Right atrium auricular region (tissue), 2 donors: ENCODE measurements around the gene GOLGA6L1. TPM values are rescaled to one million over a fixed set of nuclear protein-coding genes. Genes with fewer than 3 reads are reported as not detected.
"Not testable (repeated sequence)": the region's sequence is repeated elsewhere in the genome, so short reads cannot be mapped to it uniquely, and the experiment has no call there.

Experiments used
- DNase-seq: peaks from one replicate; pipeline ENCODE4 v3.0.0-alpha.2; 2019; ENCODE audit warnings: low spot score
- H3K27ac ChIP-seq, 2 donors: fragments of 200-600 bp; sonication (generic); 1 replicate in 1 of 2; 2 replicates in 1 of 2; pipeline ENCODE4 v1.5.1; 2016 to 2019
- H3K27me3 ChIP-seq, 2 donors: fragments of 200-600 bp; sonication (generic); one replicate each; pipeline versions ENCODE4 v1.5.1 to v1.6.0; 2017 to 2019
- H3K36me3 ChIP-seq: fragments of 200-600 bp; sonication (generic); one replicate; pipeline ENCODE4 v1.5.1; 2016
- H3K4me1 ChIP-seq, 2 donors: fragments of 200-600 bp; sonication (generic); one replicate each; pipeline versions ENCODE4 v1.5.1 to v1.6.0; 2017 to 2019
- H3K4me3 ChIP-seq, 2 donors: fragments of 200-600 bp; sonication (generic); 1 replicate in 1 of 2; 2 replicates in 1 of 2; pipeline ENCODE4 v1.5.1; 2017 to 2019; ENCODE audit warnings: mild to moderate bottlenecking in 1 of 2, moderate library complexity in 1 of 2
- H3K9me3 ChIP-seq, 2 donors: fragments of 200-600 bp; sonication (generic); one replicate each; pipeline ENCODE4 v1.5.1; 2019
- total RNA-seq, 2 donors: library from RNA; depleted of rRNA; stranded (reverse); fragments of >200 nt; gene quantifications; one replicate each; pipeline ENCODE4 v1.1.0, GENCODE V29; 2016
- TF ChIP-seq, protein P1 (sequence below), 2 donors: fragments of 200-600 bp; sonication (generic); IDR thresholded peaks; one replicate each; pipeline ENCODE4 v1.5.1; 2019; ENCODE audit warnings: antibody characterized with exemption in 2 of 2

The GOLGA6L1 gene, protein sequence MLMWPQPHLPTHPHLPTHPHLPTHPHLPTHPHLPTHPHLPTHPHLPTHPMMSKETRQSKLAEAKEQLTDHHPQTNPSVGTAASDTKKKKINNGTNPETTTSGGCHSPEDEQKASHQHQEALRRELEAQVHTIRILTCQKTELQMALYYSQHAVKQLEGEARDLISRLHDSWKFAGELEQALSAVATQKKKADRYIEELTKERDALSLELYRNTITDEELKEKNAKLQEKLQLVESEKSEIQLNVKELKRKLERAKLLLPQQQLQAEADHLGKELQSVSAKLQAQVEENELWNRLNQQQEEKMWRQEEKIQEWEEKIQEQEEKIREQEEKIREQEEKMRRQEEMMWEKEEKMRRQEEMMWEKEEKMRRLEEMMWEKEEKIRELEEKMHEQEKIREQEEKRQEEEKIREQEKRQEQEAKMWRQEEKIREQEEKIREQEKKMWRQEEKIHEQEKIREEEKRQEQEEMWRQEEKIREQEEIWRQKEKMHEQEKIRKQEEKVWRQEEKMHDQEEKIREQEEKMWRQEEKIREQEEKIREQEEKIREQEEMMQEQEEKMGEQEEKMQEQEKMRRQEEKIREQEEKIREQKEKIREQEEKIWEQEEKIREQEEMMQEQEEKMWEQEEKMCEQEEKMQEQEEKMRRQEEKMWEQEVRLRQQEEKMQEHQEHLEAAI
- not detected for total RNA-seq

DNA sequence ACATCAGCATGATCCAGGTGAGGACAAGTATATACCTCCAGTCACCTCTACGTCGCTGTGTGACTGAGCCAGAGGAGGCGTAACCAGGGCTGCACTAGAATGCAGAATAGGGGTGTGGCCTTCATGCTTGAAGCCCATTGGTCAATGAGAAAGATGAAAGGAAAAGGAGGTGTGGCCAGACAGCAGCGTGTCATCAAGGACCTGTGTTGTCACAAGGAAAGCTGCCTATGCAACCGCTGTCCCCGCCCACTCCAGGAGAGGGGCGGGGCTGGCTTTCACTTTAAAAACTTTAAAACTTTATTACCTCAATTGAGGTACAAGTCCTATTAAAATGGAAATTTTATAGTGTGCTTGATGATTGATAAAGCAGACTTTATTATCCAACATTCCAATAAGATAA, at the start of gene GOLGA6L1:
GOLGA6L1 (minus strand) TSS at position 101 of the 400 bp plus-strand sequence; CDS start at position 10, 91 bp downstream.
- not testable (repeated sequence) for H3K27ac ChIP-seq, DNase-seq, H3K4me1 ChIP-seq, H3K4me3 ChIP-seq, H3K36me3 ChIP-seq, H3K27me3 ChIP-seq, H3K9me3 ChIP-seq

DNA sequence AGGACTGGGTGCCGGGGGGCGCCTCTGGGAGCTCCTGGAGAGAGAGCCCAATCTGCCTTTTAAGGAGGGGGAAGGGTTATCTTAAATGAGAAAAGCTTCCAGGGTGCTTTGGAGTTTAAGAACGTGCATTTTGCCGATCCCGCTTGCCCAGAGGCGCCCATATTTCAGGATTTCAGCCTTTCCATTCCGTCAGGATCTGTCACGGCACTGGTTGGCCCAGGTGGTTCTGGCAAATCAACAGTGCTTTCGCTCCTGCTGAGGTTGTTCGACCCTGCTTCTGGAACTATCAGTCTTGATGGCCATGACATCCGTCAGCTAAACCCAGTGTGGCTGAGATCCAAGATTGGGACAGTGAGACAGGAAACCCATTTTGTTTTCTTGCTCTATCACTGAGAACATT, 44.6 kb upstream of the GOLGA6L1 start:
- not testable (repeated sequence) for DNase-seq

DNA sequence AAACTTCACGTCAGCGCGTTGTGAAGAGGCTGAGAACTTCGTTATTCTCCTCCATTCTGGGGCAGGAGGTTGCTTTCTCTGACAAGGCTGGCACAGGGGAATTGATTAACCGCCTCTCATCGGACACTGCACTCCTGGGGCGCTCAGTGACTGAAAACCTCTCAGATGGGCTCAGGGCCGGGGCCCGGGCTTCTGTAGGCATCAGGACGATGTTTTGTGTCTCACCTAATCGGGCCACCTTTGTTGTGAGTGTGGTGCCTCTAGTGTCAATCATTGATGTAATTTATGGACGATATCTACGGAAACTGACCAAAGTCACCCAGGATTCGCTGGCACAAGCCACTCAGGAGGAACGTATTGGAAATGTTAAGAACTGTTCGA, 43.9 kb upstream of the GOLGA6L1 start:
- H3K4me3 ChIP-seq, H3K9me3 ChIP-seq, DNase-seq, H3K36me3 ChIP-seq, H3K27ac ChIP-seq, H3K27me3 ChIP-seq, H3K4me1 ChIP-seq: not testable (repeated sequence)

More for the DNA sequence above, 44.6 kb upstream of the GOLGA6L1 start:
- H3K27me3 ChIP-seq, H3K36me3 ChIP-seq, H3K4me3 ChIP-seq, H3K27ac ChIP-seq, H3K4me1 ChIP-seq, H3K9me3 ChIP-seq: not testable (repeated sequence)

DNA sequence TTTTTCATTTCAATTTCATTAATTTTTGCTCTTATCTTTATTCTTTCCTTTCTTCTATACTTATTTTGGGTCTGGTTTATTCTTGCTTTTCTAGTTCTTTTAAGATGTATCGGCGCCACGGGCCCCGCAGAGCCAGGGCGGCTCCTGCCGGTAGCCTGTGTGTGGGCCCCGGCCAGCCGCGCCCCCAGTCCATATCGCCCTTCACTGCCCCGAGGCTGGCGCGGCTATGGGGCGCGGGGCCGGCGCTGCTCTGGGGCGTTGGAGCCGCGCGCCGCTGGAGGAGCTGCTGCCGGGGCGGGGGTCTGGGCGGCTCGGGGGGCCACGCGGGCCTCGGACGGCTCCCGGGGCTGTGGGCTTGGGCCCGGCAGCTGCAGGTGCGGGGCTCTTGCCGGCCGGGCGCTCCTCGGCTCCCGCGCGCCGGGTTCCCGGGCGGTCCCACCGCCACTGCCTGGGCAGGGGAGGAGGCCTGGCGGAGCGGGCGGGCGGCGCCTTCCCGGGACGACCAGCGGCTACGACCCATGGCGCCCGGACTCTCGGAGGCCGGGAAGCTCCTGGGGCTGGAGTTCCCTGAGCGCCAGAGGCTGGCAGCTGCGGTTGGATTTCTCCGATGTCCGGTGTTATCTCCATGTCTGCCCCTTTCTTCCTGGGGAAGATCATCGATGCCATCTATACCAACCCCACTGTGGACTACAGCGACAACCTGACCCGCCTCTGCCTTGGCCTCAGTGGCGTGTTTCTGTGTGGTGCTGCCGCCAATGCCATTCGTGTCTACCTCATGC, 43.3 kb upstream of the GOLGA6L1 start:
- not testable (repeated sequence) for H3K9me3 ChIP-seq, H3K27me3 ChIP-seq, H3K27ac ChIP-seq, DNase-seq, H3K4me1 ChIP-seq, H3K36me3 ChIP-seq
- H3K4me3 ChIP-seq: peak overlapping the region in 1 of 2 donors; percentile 26

DNA sequence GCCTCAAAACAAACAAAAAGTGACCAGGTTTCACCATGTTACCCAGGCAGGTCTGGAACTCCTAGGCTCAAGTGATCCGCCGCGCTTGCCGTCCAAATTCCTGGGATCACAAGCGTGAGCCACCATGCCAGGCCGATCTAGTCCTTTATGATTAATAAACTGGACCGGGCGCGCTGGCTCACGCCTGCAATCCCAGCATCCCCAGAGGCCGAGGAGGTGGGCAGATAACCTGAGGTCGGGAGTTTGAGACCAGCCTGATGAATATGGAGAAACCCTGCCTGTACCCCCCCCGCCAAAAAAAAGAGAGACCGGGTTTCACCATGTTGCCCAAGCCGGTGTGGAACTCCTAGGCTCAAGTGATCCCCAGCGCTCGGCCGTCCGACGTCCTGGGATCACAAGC, 40.1 kb upstream of the GOLGA6L1 start:
- H3K36me3 ChIP-seq, DNase-seq, H3K27ac ChIP-seq, H3K4me3 ChIP-seq, H3K4me1 ChIP-seq, H3K27me3 ChIP-seq, H3K9me3 ChIP-seq: not testable (repeated sequence)

DNA sequence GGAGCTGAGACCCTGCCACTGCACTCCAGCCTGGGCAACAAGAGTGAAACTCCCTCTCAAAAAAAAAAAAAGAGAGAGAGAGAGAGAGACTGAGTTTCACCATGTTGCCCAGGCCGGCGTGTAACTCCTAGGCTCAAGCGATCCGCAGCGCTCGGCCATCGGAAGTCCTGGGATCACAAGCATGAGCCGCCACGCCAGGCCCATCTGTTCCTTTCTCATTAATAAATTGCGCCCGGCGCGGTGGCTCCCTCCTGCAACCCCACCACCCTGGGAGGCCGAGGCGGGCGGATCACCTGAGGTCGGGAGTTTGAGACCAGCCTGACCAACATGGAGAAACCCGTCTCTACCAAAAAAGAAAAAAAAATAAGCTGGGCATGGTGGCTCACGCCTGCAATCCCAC, 39.0 kb upstream of the GOLGA6L1 start:
- not testable (repeated sequence) for DNase-seq, H3K4me1 ChIP-seq, H3K9me3 ChIP-seq, H3K27ac ChIP-seq, H3K4me3 ChIP-seq, H3K27me3 ChIP-seq, H3K36me3 ChIP-seq

DNA sequence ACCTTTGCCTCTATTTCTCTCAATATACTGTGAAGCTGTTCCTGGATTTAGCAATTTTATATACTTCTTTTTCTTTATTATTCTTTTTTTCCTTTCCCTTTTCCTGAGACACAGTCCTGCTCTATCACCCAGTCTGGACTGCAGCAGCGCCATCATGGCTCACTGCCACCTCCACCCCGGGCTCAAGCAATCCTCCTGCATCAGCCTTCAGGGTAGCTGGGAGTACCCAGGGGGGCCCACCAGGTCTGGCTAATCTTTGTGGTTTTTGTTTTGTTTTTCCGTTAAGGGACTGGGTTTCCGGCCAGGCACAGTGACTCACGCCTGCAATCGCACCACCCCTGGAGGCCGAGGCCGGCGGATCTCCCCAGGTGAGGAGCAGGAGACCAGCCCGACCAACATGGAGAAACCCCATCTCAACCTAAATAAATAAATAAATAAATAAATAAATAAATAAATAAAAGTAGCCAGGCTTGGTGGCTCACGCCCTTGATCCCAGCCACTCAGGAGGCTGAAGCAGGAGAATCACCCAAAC, 38.1 kb upstream of the GOLGA6L1 start:
- not testable (repeated sequence) for H3K27ac ChIP-seq, H3K4me3 ChIP-seq, H3K27me3 ChIP-seq, H3K36me3 ChIP-seq, H3K4me1 ChIP-seq, H3K9me3 ChIP-seq, DNase-seq

DNA sequence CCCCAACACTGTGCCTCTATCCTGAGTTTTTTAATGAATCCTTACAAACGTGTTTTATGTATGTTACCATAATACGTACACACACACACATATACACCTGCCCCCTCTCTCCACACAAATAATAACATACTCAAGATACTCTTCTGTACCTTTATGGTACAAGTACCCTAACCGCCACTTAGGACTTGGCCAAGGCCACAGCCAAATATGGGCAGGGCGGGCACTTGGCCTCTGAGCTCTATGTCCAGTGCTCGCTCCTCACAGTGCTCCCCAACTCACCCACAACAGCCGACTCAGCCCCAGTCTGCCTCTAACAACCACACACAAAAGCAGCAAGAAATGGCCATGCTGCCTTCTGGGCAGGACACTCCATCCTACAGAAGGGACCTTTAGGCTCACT, 3.8 kb downstream of the GOLGA6L1 start:
- H3K9me3 ChIP-seq, H3K4me3 ChIP-seq, H3K36me3 ChIP-seq, H3K4me1 ChIP-seq, H3K27me3 ChIP-seq, DNase-seq, H3K27ac ChIP-seq: not testable (repeated sequence)

DNA sequence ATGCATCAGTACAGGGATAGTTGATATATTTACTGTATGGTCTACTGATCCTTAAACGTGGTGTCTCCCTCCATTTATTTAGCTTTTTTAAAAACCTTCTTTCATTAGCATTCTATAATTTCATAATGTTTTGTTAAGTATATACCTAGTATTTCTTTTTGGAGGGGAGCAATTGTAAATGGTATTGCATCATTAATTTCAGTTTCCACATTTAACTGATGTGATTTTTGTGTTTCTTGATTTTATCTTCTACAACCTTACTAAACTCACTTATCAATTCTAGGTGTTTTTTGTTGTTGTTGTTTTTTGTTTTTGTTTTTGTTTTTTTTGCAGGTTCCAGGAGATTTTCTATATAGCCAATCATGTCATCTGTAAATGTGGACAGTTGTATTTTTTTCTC, 18.4 kb downstream of the GOLGA6L1 start:
- DNase-seq: no peak

More for the DNA sequence above, 18.4 kb downstream of the GOLGA6L1 start:
- no peak overlapping the region for H3K4me3 ChIP-seq
- TF ChIP-seq, protein P1, sequence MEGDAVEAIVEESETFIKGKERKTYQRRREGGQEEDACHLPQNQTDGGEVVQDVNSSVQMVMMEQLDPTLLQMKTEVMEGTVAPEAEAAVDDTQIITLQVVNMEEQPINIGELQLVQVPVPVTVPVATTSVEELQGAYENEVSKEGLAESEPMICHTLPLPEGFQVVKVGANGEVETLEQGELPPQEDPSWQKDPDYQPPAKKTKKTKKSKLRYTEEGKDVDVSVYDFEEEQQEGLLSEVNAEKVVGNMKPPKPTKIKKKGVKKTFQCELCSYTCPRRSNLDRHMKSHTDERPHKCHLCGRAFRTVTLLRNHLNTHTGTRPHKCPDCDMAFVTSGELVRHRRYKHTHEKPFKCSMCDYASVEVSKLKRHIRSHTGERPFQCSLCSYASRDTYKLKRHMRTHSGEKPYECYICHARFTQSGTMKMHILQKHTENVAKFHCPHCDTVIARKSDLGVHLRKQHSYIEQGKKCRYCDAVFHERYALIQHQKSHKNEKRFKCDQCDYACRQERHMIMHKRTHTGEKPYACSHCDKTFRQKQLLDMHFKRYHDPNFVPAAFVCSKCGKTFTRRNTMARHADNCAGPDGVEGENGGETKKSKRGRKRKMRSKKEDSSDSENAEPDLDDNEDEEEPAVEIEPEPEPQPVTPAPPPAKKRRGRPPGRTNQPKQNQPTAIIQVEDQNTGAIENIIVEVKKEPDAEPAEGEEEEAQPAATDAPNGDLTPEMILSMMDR (IDR thresholded peaks at IDR 0.05): no peak
- H3K9me3 ChIP-seq: no peaks in the 10 kb centered on the region
- no peaks in the 10 kb centered on the region for H3K27me3 ChIP-seq
- H3K4me1 ChIP-seq: no peaks in the 10 kb centered on the region
- H3K36me3 ChIP-seq: no peaks in the 10 kb centered on the region
- no peak overlapping the region for H3K27ac ChIP-seq
